ENCODE results near the gene SUDS3. TPM values are rescaled to one million over a fixed set of nuclear protein-coding genes. Genes with fewer than 3 reads are reported as not detected.

The SUDS3 gene
- total and polyA plus RNA-seq, 7 donors: 15.6 to 80.3 (median 54.2) TPM

DNA sequence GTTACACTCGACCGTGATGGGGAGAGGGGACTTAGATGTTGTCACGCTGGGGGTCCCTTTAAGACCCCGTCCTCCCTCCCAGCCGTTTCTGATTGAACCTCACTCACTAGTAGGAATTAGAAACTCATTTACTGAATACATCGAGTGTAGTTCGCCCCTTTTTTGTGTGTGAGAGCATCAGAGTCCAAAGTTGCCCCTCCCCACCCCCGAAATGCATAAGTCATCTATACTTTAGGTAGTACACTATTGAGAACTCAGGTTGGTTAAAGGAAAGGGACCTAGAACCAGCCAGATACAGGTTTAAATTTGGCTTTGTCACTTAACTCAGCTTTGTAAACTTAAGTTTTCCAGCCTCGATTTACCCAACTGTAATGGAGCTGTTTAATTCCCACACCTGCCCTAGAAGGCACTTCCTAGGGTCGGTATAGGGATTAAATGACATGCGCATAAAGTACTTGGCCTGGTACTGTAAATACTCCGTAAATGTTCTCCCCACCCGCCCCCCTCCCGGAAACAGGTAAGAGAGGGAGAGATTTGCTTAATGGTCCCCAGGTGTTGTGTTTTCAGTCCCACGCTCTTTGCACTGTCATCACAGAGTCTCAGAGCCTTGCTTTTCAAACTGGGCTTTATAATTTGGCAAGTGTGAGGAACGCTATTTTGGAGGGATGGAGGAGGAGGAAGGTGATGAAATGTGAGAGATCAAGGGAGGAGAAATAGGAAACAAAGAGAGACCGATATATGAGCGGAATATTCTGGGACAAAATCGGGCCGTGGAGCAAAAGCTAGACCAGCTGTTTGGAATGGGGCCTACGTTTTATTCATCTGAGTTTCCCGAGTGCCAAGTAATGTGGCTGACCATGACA, 897 bp downstream of the SUDS3 start:
- peaks cover 5 to 35% (median 19%) of the 10 kb centered on the region in 4 donors for H3K36me3 ChIP-seq
- intact Hi-C loops (cut with DNase I): loop anchor here (5.0 to 10.0 kb wide), 6 partner anchors 240 to 1290 kb away; partner anchors contain the start of genes HSPB8, PEBP1, PRKAB1 and RFC5
- H3K4me3 ChIP-seq: peak overlapping the region; percentile 78 to 98 (median 96)
- H3K27ac ChIP-seq: peak overlapping the region; percentile 89 to 95 (median 92)
- no peaks in the 10 kb centered on the region for H3K27me3 ChIP-seq
- peaks cover 0 to 39% (median 34%) of the 10 kb centered on the region in 4 donors for H3K4me1 ChIP-seq
- DNase-seq: no peak
- 2 to 5% methylated on average over 22 of the region's 22 CpGs for WGBS, 2 donors
- no peaks in the 10 kb centered on the region for H3K9me3 ChIP-seq
- TF ChIP-seq CTCF (IDR thresholded peaks at IDR 0.05): no peak
- TF ChIP-seq EP300 (IDR thresholded peaks at IDR 0.05): no peak
- TF ChIP-seq POLR2A (IDR thresholded peaks at IDR 0.05): no peak
- TF ChIP-seq POLR2AphosphoS5 (IDR thresholded peaks at IDR 0.05): no peak

GRCh38 chr12:118377884-118378470, 1.6 kb downstream of the SUDS3 start:
- H3K4me3 ChIP-seq: peak overlapping the region; percentile 78 to 98 (median 96)
- TF ChIP-seq CTCF (IDR thresholded peaks at IDR 0.05) (peak; percentile 63 to 99 (median 90)), POLR2AphosphoS5 (IDR thresholded peaks at IDR 0.05) (no peak)
- peak; percentile 72 for DNase-seq
- intact Hi-C loops (cut with DNase I): loop anchor here (5.0 to 10.0 kb wide), 6 partner anchors 241 to 1289 kb away; partner anchors contain the start of genes HSPB8, PEBP1, PRKAB1 and RFC5
- no peaks in the 10 kb centered on the region for H3K27me3 ChIP-seq
- peaks cover 5 to 42% (median 20%) of the 10 kb centered on the region in 4 donors for H3K36me3 ChIP-seq
- H3K4me1 ChIP-seq: peaks cover 0 to 39% (median 34%) of the 10 kb centered on the region in 4 donors
- H3K27ac ChIP-seq: peak overlapping the region; percentile 89 to 95 (median 92)
- 33 to 35% methylated on average over 8 of the region's 8 CpGs for WGBS, 2 donors
- no peaks in the 10 kb centered on the region for H3K9me3 ChIP-seq

GRCh38 chr12:118391424-118391823, 15.1 kb downstream of the SUDS3 start:
- intact Hi-C loops (cut with DNase I): no loop called here
- H3K9me3 ChIP-seq: no peaks in the 10 kb centered on the region
- H3K27me3 ChIP-seq: no peaks in the 10 kb centered on the region
- no peak overlapping the region for H3K4me3 ChIP-seq
- no peak overlapping the region for H3K27ac ChIP-seq
- TF ChIP-seq POLR2A (IDR thresholded peaks at IDR 0.05) (no peak), POLR2AphosphoS5 (IDR thresholded peaks at IDR 0.05) (no peak), EP300 (IDR thresholded peaks at IDR 0.05) (no peak), CTCF (IDR thresholded peaks at IDR 0.05) (no peak)
- H3K4me1 ChIP-seq: no peaks in the 10 kb centered on the region
- peaks cover 41 to 98% (median 61%) of the 10 kb centered on the region in 4 donors for H3K36me3 ChIP-seq
- WGBS, 2 donors: 86 to 90% methylated on average over 2 of the region's 2 CpGs
- no peak for DNase-seq

GRCh38 chr12:118391836-118392235, 15.5 kb downstream of the SUDS3 start:
- H3K4me3 ChIP-seq: no peak overlapping the region
- peaks cover 37 to 96% (median 59%) of the 10 kb centered on the region in 4 donors for H3K36me3 ChIP-seq
- no peaks in the 10 kb centered on the region for H3K9me3 ChIP-seq
- no peak for DNase-seq
- intact Hi-C loops (cut with DNase I): no loop called here
- TF ChIP-seq EP300 (IDR thresholded peaks at IDR 0.05): no peak
- H3K27me3 ChIP-seq: no peaks in the 10 kb centered on the region
- peaks cover 0 to 1% (median 0%) of the 10 kb centered on the region in 4 donors for H3K4me1 ChIP-seq
- no peak overlapping the region for H3K27ac ChIP-seq
- WGBS, 2 donors: 98% methylated on average over 1 of the region's 1 CpG

All from sigmoid colon (tissue), 7 donors.